Fibroblast of lung (primary cell): ENCODE measurements around the gene MFAP4.

Source experiments
- EZH2 ChIP-seq: IDR thresholded peaks from 2 replicates; pipeline ENCODE4 v1.5.1; 2012; ENCODE audit warnings: low read length, control low read depth, mild to moderate bottlenecking; ENCODE audit errors: missing control alignments
- TF ChIP-seq, protein P1 (sequence below), 2 donors: IDR thresholded peaks in 1 of 2; conservative IDR thresholded peaks in 1 of 2; 1 replicate in 1 of 2; 2 replicates in 1 of 2; pipeline ENCODE4 v1.5.1; 2011 to 2012; ENCODE audit warnings: low read length in 2 of 2, control low read depth in 1 of 2, inconsistent platforms in 1 of 2, low read depth in 1 of 2, mild to moderate bottlenecking in 1 of 2

DNA sequence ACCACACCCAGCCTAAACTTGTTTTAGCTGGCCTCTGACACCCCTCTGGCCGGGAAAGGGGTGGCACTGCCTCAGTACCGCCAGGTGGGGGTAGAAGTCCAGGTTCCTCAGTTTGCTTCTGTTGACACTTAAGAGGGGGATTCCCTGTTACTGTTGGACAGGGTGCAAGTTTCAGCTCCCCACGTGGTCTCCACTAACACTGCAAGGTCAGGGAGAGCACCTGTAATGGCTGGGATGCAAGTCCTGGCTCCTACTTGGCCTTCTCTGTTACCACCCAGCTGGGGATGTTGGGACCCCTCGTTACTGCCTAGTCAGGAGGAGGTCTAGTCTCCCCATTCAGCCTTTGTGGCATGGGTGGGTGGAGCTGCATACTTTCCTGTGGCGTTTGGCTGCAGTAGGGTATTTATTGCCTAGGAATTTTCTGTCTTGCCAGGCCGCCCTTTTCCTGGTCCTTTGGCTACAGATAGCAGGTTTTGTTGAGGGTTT lies 10.6 kb upstream of the MFAP4 start:
- TF ChIP-seq, protein P1, sequence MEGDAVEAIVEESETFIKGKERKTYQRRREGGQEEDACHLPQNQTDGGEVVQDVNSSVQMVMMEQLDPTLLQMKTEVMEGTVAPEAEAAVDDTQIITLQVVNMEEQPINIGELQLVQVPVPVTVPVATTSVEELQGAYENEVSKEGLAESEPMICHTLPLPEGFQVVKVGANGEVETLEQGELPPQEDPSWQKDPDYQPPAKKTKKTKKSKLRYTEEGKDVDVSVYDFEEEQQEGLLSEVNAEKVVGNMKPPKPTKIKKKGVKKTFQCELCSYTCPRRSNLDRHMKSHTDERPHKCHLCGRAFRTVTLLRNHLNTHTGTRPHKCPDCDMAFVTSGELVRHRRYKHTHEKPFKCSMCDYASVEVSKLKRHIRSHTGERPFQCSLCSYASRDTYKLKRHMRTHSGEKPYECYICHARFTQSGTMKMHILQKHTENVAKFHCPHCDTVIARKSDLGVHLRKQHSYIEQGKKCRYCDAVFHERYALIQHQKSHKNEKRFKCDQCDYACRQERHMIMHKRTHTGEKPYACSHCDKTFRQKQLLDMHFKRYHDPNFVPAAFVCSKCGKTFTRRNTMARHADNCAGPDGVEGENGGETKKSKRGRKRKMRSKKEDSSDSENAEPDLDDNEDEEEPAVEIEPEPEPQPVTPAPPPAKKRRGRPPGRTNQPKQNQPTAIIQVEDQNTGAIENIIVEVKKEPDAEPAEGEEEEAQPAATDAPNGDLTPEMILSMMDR (conservative IDR thresholded peaks at IDR 0.05 in 1 of 2, IDR thresholded peaks at IDR 0.05 in 1 of 2; ENCODE audit: low read depth in 1 of 2, low read length in 2 of 2) = no peak
- no peak for TF ChIP-seq EZH2
